A172 (cell line): Measurements from ENCODE around the gene HERC2. TPM values are rescaled to one million over a fixed set of nuclear protein-coding genes. Genes with fewer than 3 reads are reported as not detected.
"Not testable (repeated sequence)": the region's sequence is repeated elsewhere in the genome, so short reads cannot be mapped to it uniquely, and the experiment has no call there.

ENCODE experiments used
- DNase-seq: peaks from one replicate; pipeline ENCODE4 v3.0.0-alpha.2; 2015; ENCODE audit warnings: low spot score
- total RNA-seq: library from RNA; depleted of rRNA; stranded (reverse); fragments of >200 nt; shearing (Covaris generic); gene quantifications from 2 replicates; pipeline ENCODE4 v1.2.3, GENCODE V29; 2014; rRNA removed

HERC2 gene
- total RNA-seq = 27.9 and 50.5 TPM in 2 replicates

DNA sequence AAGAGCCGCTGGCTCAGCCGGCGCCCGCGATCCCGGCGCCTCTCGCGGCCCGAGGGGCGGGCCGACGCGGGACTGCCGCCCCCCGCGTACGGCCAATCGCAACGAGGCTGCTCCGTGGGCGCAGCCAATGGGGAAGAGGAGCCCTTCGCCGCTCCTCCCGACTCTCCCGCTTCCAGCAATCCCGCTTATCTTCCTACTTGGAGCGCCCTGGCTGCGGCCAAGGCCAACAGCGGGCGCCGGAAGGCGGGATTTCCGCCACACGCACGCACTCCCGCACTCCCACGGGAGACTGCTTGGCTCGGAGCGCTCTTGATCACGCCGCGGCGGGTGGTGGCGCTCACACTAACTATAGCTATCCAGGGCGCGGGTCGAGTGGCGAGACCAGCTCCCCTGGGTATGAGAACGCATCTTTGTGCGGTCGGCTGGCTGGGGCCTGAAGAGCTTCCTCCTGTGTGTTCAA lies at the start of gene HERC2:
Gene HERC2, minus strand, starts transcription at position 51 of the 460 bp plus-strand sequence. CDS start 746 bp downstream, outside the sequence.
- DNase-seq = not testable (repeated sequence)

- DNase-seq = not testable (repeated sequence)
These were observed 43.5 kb upstream of the HERC2 start for GRCh38 chr15:28365502-28365901.

- not testable (repeated sequence) for DNase-seq
These were observed 36.0 kb upstream of the HERC2 start, which contains the start of gene GOLGA6L24 for GRCh38 chr15:28357984-28358383. Gene GOLGA6L24 (minus strand): TSS chr15:28358084. CDS start chr15:28358023, 61 bp downstream.

- not testable (repeated sequence) for DNase-seq
These were observed 461 bp downstream of the HERC2 start for GRCh38 chr15:28321358-28322078.

- DNase-seq = not testable (repeated sequence)
These were observed 2.3 kb downstream of the HERC2 start for GRCh38 chr15:28319725-28320124.

DNA sequence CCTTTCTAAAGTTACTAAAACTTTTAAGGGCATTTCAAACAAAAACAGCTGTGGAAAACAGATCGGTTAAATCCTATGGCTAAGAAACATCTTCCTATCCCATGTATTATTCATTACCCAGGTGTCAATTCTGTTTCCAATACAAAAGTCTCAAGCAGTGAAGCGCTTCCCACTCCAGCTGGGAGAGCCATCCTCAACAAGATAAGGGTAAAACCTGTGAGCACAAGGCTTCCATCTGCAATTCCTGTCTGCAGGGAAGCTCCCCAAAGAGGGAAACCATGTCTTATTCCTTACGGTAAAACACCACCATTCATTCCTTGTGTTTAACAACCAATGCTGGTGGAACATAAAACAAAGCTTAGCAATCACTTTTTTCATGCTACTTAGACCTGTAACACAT lies 3.2 kb downstream of the HERC2 start:
- not testable (repeated sequence) for DNase-seq

- DNase-seq = not testable (repeated sequence)
These were observed 3.9 kb downstream of the HERC2 start for GRCh38 chr15:28318122-28318521.

- not testable (repeated sequence) for DNase-seq
These were observed 5.0 kb downstream of the HERC2 start for GRCh38 chr15:28316958-28317357.

GRCh38 chr15:28310454-28310853 lies 11.5 kb downstream of the HERC2 start:
- not testable (repeated sequence) for DNase-seq

DNA sequence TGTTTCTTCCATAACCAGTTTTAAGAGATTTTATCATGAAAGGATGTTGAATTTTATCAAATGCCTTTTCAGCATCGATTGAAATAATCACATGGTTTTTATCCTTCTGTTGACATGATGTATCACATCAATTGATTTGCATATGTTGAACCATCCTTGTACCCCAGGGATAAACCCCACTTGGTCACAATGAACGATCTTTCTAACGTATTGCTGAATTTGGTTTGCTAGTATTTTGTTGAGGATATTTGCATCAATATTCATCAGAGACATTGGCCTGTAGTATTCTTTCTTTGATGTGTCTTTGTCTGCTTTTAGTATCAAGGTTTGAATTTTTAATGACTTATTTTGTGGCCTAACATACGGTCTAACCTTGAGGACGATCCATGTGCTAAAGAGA lies 13.3 kb downstream of the HERC2 start:
- not testable (repeated sequence) for DNase-seq

GRCh38 chr15:28305700-28306099 lies 16.3 kb downstream of the HERC2 start:
- DNase-seq = not testable (repeated sequence)

- not testable (repeated sequence) for DNase-seq
These were observed 24.5 kb downstream of the HERC2 start for GRCh38 chr15:28297434-28297833.

DNA sequence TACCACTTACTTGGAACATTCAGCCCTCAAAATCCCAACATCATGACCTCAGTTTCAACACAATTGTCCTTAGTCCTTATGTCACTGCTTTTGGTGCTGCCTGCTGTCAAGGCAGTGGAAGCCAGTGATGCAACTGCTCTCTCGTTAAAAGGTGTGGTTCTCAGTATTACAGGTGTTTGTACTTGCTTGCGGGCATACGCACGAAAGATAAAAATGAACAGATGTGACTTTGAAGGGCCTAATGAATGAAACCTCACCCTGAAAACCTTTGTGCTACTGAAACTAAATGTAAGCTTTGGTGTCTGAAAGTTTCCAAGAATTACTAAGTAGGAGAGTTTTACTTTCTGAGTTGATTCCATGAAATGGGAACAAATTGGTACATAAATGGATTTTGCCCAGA lies 25.2 kb downstream of the HERC2 start:
- not testable (repeated sequence) for DNase-seq

DNA sequence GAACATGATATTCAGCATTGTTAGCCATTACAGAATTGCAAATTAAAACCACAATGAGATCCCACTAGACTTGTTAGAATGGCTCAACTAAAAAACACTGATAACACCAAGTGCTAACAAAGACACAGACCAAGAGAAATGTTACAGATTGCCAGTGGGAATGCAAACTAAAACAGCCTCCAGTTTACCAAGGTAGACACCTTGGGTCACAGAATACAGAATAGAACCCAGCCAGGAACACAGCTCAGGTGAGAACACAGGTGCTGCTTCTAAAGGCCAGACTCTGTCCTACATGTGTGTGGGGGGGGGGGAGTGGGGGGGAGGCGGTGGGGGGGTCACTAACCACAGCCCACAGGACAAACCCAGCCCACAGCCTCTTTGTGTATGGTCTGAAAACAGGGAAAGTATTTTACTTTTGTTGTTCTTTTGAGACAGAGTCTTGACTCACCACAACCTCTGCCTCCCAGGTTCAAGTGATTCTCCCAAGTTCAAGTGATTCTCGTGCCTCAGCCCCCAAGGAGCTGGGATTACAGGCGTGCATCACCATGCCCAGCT lies 26.9 kb downstream of the HERC2 start:
- DNase-seq = not testable (repeated sequence)

DNA sequence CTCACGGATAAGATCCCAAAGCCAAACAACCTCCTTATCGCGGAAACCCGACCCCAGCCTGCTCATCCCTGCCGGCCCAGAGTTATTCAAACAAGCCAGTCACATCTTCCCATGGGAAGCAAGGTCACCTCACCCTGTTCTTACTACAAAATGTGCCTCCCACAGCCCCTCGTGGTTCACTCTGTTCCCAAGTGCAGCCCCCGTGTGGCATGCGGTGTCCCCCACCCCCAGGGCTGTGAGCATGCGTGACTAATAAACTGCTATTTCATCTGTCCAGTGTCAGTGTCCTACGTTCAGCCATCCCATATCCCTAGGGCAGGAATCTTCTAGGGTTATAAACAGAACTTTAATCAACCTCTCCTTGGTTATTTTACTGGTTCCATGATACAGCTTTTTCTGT lies 27.4 kb downstream of the HERC2 start:
- DNase-seq = not testable (repeated sequence)

DNA sequence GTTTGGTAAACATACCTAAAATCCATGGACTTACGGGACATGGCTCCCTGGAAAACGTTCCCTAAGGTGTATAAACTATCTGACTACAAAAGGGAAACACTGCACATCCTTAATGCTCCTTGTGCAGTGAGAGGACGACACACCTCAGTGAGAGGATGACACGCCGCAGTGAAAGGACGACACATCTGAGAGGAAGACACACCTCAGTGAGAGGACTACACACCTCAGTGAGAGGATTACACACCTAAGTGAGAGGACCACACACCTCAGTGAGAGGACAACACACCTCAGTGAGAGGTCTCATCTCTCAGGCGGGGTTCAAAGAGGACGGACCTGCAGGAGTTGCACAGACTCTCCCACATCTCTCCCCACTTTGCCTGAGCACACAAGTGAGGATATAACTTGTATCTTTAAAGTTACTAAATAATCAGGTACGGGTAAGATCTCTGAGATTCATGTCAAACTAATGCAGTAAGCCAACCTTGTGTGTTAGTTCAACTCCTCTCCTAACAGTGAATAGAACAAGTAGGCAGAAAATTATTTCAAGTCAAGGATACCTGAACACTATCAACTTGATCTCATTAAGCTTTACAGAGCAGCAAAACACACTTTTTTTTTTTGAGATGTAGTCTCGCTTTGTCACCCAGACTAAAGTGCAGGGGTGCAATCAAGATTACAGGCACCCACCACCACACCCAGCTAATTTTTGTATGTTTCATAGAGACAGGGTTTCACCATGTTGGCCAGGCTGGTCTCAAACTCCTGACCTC lies 32.1 kb downstream of the HERC2 start:
- DNase-seq = no peak

GRCh38 chr15:28288830-28289693 lies 32.9 kb downstream of the HERC2 start:
- not testable (repeated sequence) for DNase-seq

DNA sequence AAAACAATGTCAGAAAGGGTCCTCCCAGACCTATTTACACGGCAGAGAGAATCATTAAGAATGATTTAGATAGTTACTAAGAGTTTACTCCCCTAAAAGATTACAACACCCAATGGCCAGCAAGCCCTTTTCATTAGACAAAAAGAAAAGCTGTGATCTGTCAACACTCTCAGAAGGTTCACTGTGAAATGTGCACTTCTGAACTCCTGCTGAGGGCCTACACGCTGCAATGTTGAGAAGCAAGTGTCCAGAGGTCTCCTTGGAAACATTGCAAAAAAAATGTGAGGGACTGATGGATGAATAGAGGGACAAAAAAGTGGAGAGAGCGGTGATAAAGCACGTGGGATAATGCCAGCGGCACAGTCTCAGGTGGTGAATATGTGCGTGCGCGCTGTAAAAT lies 35.3 kb downstream of the HERC2 start:
- not testable (repeated sequence) for DNase-seq

- no peak for DNase-seq
These were observed 35.9 kb downstream of the HERC2 start for GRCh38 chr15:28286031-28286430.

GRCh38 chr15:28281876-28282275 lies 40.1 kb downstream of the HERC2 start:
- no peak for DNase-seq

GRCh38 chr15:28274635-28275034 lies 47.3 kb downstream of the HERC2 start:
- DNase-seq = no peak
